CD1c-positive myeloid dendritic cell (primary cell): Measurements from ENCODE around the gene DLG2.
"Not testable (repeated sequence)": the region's sequence is repeated elsewhere in the genome, so short reads cannot be mapped to it uniquely, and the experiment has no call there.

Source experiments
- DNase-seq: peaks from one replicate; pipeline ENCODE4 v3.0.0-alpha.2; 2016; ENCODE audit errors: extremely low spot score

The DLG2 gene

GRCh38 chr11:85459304-85459703, 167.8 kb downstream of the DLG2 start:
- DNase-seq = no peak

- DNase-seq = no peak
Observed at GRCh38 chr11:85444479-85444878, 182.7 kb downstream of the DLG2 start.

- DNase-seq = no peak
Observed at GRCh38 chr11:85440273-85440672, 186.9 kb downstream of the DLG2 start.

- DNase-seq = no peak
Observed at GRCh38 chr11:85438328-85438727, 188.8 kb downstream of the DLG2 start.

GRCh38 chr11:85431319-85431718, 195.8 kb downstream of the DLG2 start:
- no peak for DNase-seq

- no peak for DNase-seq
Observed at GRCh38 chr11:85423794-85424193, 203.3 kb downstream of the DLG2 start.

- DNase-seq = no peak
Observed at GRCh38 chr11:85423316-85423715, 203.8 kb downstream of the DLG2 start.

GRCh38 chr11:85414175-85414574, 213.0 kb downstream of the DLG2 start:
- DNase-seq = no peak

GRCh38 chr11:85407648-85408047, 219.5 kb downstream of the DLG2 start:
- no peak for DNase-seq

GRCh38 chr11:85406841-85407240, 220.3 kb downstream of the DLG2 start:
- no peak for DNase-seq

- no peak for DNase-seq
Observed at GRCh38 chr11:85406316-85406715, 220.8 kb downstream of the DLG2 start.

- not testable (repeated sequence) for DNase-seq
Observed at GRCh38 chr11:85395515-85396055, 231.6 kb downstream of the DLG2 start.

- no peak for DNase-seq
Observed at GRCh38 chr11:85394283-85394682, 232.9 kb downstream of the DLG2 start.

- no peak for DNase-seq
Observed at GRCh38 chr11:85391141-85391540, 236.0 kb downstream of the DLG2 start.

GRCh38 chr11:85385547-85385946, 241.6 kb downstream of the DLG2 start:
- no peak for DNase-seq

- no peak for DNase-seq
Observed at GRCh38 chr11:85385111-85385510, 242.0 kb downstream of the DLG2 start.

- DNase-seq = no peak
Observed at GRCh38 chr11:85379066-85379465, 248.1 kb downstream of the DLG2 start.

- DNase-seq = no peak
Observed at GRCh38 chr11:85377901-85378300, 249.2 kb downstream of the DLG2 start.

- no peak for DNase-seq
Observed at GRCh38 chr11:85359859-85360258, 267.3 kb downstream of the DLG2 start.

GRCh38 chr11:85355921-85356320, 271.2 kb downstream of the DLG2 start:
- DNase-seq = no peak

GRCh38 chr11:85349539-85349938, 277.6 kb downstream of the DLG2 start:
- not testable (repeated sequence) for DNase-seq

- DNase-seq = no peak
Observed at GRCh38 chr11:85348945-85349344, 278.2 kb downstream of the DLG2 start.

- DNase-seq = no peak
Observed at GRCh38 chr11:85347291-85347690, 279.9 kb downstream of the DLG2 start.

- no peak for DNase-seq
Observed at GRCh38 chr11:85346484-85346883, 280.7 kb downstream of the DLG2 start.
